HepG2 (cell line): ENCODE data around the gene TPRX1.

Experiments
- NR3C1 ChIP-seq: sonication (generic); formaldehyde crosslinking; IDR thresholded peaks from 2 replicates; pipeline ENCODE4 v1.4.0; 2020; ENCODE audit warnings: missing genetic modification reagents
- SP4 ChIP-seq: sonication (generic); formaldehyde crosslinking; IDR thresholded peaks from 2 replicates; pipeline ENCODE4 v1.8.1; 2023; ENCODE audit warnings: mild to moderate bottlenecking, missing genetic modification reagents
- ZFP36L1 ChIP-seq: sonication (generic); formaldehyde crosslinking; IDR thresholded peaks from 2 replicates; pipeline ENCODE4 v1.8.0; 2022; ENCODE audit warnings: mild to moderate bottlenecking, missing genetic modification reagents, moderate library complexity
- TF ChIP-seq, protein P1 (sequence below), 2 experiments: fragments of 450-650 bp in 1 of 2; sonication (generic) in 1 of 2; formaldehyde crosslinking in 1 of 2; IDR thresholded peaks; 2 replicates each; pipeline versions ENCODE4 v1.6.1 to v1.8.0; 2016 to 2022; ENCODE audit warnings: antibody characterized with exemption in 1 of 2, mild to moderate bottlenecking in 1 of 2, missing genetic modification reagents in 1 of 2
- TF ChIP-seq, protein P2 (sequence below): sonication (generic); formaldehyde crosslinking; conservative IDR thresholded peaks from 2 replicates; pipeline ENCODE4 v1.4.0; 2020; ENCODE audit warnings: missing genetic modification reagents

DNA sequence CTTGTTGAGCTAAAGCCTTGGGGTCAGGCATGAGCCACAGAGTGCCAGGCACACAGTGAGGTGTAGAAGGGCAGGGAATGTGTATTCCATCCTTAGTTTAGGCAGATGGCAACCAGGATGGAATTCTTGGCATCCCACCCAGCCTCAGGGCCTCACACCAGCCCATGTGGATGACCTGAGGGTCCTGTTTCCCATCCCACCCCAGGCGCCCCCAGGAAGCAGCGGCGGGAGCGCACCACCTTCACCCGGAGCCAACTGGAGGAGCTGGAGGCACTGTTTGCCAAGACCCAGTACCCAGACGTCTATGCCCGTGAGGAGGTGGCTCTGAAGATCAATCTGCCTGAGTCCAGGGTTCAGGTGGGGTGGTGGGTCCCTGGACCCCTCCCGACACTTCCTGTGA, 31.7 kb upstream of the TPRX1 start:
- TF ChIP-seq, protein P1, sequence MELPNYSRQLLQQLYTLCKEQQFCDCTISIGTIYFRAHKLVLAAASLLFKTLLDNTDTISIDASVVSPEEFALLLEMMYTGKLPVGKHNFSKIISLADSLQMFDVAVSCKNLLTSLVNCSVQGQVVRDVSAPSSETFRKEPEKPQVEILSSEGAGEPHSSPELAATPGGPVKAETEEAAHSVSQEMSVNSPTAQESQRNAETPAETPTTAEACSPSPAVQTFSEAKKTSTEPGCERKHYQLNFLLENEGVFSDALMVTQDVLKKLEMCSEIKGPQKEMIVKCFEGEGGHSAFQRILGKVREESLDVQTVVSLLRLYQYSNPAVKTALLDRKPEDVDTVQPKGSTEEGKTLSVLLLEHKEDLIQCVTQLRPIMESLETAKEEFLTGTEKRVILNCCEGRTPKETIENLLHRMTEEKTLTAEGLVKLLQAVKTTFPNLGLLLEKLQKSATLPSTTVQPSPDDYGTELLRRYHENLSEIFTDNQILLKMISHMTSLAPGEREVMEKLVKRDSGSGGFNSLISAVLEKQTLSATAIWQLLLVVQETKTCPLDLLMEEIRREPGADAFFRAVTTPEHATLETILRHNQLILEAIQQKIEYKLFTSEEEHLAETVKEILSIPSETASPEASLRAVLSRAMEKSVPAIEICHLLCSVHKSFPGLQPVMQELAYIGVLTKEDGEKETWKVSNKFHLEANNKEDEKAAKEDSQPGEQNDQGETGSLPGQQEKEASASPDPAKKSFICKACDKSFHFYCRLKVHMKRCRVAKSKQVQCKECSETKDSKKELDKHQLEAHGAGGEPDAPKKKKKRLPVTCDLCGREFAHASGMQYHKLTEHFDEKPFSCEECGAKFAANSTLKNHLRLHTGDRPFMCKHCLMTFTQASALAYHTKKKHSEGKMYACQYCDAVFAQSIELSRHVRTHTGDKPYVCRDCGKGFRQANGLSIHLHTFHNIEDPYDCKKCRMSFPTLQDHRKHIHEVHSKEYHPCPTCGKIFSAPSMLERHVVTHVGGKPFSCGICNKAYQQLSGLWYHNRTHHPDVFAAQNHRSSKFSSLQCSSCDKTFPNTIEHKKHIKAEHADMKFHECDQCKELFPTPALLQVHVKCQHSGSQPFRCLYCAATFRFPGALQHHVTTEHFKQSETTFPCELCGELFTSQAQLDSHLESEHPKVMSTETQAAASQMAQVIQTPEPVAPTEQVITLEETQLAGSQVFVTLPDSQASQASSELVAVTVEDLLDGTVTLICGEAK (IDR thresholded peaks at IDR 0.05), result no peak
- TF ChIP-seq, protein P1 (CRISPR knock-in tag; IDR thresholded peaks at IDR 0.05), result no peak
- TF ChIP-seq SP4 (CRISPR knock-in tag) (no peak), ZFP36L1 (CRISPR knock-in tag) (no peak), NR3C1 (CRISPR knock-in tag) (no peak)
- TF ChIP-seq, protein P2, sequence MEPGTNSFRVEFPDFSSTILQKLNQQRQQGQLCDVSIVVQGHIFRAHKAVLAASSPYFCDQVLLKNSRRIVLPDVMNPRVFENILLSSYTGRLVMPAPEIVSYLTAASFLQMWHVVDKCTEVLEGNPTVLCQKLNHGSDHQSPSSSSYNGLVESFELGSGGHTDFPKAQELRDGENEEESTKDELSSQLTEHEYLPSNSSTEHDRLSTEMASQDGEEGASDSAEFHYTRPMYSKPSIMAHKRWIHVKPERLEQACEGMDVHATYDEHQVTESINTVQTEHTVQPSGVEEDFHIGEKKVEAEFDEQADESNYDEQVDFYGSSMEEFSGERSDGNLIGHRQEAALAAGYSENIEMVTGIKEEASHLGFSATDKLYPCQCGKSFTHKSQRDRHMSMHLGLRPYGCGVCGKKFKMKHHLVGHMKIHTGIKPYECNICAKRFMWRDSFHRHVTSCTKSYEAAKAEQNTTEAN (CRISPR knock-in tag), result no peak
